HG03354 (cell line): ENCODE data around the gene GPR176.

Experiments
- ATAC-seq: cut with Tn5 transposase; IDR thresholded peaks from one replicate; pipeline ENCODE4 v1.9.1; 2021; ENCODE audit warnings: mild to moderate bottlenecking; ENCODE audit not compliant: unreplicated experiment, poor library complexity, severe bottlenecking

The GPR176 gene

DNA sequence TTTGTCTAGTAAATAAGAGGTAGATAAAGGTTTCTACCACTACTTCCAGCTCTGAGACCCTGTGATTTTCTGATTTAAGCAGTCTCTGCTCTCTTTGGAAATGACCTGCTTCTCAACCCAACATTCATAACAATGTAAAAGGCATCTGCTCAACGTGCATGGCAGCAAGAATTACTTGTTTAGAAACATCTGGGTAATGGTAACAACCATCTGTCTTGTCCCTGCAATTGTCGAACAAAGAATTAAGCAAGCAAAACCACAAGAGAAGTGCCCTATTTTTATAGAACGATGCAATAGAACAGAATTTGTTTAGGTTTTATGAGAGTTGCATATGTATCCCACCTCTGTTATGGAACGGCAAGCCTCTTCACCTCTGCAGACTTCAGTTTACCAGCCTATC, 130.3 kb downstream of the GPR176 start:
- ATAC-seq, result no peak

DNA sequence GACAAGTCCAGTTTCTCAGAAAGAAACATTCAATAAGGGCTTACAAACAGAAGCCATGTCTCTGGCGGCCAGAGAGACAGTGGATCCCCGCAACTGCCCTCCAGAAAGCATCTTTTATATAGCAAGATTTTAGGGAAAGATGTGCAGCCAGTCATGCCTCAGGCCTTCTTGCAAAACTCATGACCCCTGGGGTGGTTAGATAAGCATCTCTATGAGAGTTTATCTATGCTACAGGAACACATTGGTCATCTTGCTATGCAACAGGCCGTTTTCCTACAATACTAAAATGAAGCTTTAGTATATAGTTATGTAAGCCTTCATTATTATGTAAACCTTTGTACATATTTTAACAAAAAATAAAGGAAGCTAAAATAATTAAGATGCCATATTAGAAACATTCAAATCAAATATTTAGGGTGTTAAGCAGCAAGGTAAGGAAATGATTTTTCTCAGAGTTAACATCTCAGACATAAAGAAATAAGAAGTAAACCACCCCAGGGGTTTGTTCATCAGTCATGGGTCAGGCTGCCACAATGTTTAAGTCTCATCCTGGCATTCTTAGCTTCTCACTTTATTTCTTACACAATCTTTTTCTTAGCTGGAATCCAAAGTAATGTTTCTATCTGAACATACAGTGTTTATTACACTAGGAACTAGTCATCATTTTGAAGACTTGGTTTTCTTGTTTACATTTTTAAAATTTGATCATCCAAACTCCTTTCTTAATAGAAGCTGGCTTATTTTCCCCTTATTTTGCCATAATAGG, 131.1 kb downstream of the GPR176 start:
- no peak for ATAC-seq

DNA sequence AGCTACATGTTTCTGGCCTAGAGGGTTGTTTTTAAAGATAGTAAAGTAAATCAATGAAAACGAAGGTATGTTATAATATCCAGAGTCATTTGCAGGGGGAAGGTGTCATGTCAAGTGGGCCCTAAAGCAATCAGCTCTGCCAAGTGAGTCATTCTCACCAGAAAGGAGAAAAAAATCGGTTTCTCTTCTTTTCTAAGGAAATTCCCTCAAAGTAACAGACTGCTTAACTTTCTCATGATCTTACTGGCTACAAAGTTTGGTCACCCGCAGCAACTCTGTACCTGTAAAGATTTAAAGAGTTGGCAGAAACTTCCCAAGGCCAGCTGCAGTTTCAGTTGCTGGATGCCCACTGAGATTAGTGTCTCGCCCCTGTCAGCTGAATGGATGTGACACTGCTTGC, 132.0 kb downstream of the GPR176 start:
- ATAC-seq, result no peak

DNA sequence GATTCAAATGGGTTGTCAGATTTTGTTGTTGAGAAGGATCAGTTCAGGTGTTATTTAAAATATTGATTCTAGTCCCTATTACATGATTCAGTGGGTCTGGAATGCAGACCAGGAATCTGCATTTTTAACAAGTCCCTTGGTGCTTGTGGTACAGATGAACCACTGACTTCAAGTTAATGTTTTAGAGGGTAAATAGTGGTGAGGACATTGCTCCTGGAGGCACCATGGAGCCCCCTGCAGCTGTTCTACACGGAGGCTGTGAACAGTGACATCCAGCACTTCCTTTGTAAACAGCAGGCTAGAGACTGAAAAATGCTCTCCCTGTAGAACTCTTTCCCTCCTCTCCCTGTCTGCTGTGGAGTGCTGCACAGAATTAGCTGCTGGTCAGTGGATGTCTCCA, 132.6 kb downstream of the GPR176 start:
- ATAC-seq, result no peak

DNA sequence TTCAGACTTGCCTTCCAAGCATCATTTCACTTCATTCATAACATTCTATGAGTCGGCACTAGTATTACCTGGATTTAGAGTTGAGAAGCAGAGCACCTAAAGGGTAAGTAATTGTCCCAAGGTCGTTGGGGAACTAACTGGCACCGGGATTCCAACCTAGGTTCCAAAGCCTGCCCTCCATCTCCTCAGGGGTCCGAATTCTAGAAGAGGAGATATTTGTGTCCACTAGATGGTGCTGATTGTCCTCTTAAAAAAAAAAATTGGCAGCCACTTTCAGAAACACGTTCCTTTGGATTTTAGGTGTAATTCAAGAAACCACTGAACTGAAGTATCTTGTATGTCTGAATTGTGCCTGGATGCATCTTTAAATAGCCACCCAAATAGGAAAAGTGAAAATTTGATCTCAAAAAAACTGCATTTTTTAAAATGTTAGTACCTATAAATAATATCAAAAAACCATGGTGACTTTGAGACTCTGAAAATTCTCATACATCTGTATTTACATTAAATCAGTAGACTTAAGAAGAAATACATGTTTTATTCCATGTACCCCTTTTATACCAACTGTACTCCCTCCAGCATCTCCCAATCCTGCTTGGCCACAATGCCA, 133.5 kb downstream of the GPR176 start:
- no peak for ATAC-seq

DNA sequence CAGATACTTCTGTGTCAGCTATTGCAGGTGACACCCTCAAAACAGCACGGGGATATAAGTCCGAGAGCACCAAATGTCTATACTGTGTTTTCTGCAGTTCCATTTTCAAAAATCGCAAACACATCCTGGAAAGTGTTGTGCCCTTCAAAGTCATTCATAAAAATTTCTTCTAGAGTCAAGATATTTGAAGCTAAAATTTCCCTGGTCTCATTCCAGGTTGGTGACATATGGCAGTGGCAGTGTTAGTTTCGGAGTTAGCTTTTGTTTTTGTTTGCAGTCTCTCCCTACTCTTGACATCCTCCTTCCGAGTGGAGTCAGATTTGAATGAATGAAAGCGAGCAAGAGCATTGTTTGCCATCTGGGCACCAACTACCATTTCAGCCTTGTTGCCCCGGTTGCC, 134.2 kb downstream of the GPR176 start:
- ATAC-seq, result no peak

DNA sequence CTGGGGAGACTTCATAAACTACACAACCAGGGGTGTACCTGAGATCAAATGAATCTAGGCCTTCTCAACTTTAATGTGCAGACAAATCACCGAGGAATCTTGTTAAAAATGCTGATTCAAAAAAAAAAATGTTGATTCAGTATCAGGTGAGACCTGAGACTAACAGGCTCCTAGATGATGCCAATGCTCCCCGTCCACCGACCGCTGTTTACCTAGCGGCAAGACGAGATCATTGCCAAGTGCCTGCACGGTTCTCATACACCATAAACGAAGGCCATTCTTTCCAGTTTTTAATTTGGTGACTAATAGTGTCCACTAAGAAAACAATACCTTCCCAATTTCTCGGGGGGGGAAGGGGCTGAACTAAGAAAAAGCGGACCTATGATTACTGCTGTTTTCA, 134.9 kb downstream of the GPR176 start:
- ATAC-seq, result no peak

DNA sequence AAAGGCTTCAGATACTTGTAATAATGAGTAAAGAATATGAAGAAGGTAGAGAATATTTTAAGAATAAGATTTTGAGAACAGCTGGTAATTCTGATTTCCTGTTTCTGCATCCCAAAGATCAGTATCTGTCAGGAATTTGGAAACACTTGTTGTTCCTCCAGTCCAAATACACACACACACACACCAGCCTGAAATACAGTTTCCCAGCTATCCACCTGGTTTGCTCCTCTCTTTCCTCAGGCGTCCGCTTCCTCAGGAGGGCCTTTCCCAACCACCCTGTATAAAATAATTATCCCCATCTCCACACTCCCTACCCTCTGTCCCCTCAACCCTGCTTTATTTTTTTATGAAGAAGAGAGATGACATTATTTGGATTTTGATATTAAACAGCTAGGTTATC, 135.4 kb downstream of the GPR176 start:
- ATAC-seq, result no peak

DNA sequence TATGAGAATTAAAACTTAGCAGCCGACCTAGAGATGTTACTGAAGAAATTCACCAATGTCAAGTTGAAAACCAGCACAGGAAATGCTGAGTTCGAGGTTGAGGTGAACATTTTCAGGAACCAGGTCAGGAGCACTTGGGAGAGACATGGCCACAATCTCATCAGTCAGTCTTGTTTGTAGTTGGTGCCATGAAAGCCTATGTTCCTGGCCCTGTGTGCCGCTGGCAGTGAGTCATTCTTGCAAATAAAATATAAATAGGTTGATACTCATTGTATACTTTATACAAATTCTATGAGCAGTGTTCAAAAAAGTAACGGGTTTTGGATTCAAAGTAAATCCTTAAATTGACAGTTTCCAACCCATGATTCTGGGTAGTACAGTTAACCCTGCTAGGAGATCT, 135.9 kb downstream of the GPR176 start:
- ATAC-seq, result no peak

DNA sequence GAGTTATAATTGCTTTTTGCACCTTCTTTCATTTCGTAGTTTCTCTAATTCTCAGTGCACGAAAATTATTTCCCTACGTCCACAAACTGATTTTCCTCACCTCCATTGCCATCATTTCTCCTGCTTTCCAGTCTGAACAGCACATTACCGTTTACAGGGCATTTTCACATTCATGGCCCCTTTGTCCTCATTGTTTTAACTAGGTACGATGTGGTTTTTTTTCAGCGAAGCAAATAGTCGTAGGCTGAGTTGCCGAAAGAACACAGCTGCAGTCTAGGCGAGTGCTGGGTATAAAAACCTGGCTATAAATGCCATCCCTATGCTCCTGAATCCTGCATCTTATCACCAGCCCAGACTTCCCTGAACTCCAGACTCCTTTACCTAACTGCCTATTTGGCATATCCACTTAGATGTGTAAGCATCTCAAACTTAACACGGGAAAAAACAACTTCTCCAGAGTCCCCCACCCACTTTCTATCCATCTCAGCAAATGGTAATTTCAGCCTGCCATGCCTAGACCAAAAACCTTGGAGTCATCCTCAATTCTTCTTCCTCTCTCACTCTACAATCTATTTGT, 136.7 kb downstream of the GPR176 start:
- no peak for ATAC-seq

DNA sequence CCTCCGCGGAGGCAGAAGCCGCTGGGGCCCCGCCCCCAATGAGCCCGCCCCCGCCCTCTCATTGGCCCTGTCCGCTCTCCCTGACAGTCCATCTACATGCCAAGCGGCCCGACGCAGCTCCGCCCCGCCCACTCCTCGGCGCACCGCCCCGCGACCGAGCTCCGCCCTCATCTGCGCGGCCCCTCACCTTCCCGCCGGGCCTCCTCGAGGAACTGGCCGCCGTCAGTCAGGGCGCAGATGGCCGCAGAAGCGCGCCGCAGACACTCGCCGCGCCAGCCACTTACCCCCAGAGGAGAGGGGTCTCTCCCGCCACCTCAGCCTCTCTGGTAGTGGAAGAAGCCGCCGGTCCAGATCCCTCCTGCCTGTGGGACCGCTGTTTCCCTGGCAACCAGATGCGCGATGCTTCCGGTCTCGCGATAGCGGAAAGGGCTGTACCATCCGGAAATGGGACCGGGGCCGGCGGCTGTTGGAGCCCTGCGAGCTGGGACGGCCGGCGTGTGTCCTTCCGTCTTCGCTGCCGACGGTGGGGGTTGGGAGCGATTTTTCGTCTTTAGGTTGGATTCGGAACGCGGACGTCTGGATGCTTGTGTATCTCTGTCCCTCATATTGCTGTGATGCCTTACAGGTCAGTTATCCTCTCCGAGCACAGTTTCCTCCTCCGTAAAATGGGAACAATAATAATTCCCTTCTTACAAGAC, 137.5 kb downstream of the GPR176 start, which contains the start of gene FSIP1:
FSIP1 (minus strand) TSS at position 401 of the 698 bp plus-strand sequence. CDS start 6,317 bp downstream, outside the sequence.
- peak; percentile 98 for ATAC-seq

DNA sequence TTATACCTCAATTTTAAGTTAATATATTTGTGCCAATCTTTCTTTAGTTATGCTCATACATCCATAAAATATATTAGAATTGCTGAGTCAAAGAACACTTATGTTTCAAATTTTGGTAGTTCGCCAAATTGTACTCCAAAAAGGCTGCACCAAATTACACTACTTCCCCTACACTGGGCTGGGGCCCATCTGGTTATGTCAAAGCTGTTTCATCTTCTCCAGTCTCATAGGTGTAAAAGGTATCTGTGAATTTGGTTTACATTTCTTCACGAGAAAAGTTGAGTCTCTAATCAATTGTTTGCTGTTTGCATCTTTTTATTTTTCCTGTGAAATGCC, 138.1 kb downstream of the GPR176 start:
- ATAC-seq, result no peak

DNA sequence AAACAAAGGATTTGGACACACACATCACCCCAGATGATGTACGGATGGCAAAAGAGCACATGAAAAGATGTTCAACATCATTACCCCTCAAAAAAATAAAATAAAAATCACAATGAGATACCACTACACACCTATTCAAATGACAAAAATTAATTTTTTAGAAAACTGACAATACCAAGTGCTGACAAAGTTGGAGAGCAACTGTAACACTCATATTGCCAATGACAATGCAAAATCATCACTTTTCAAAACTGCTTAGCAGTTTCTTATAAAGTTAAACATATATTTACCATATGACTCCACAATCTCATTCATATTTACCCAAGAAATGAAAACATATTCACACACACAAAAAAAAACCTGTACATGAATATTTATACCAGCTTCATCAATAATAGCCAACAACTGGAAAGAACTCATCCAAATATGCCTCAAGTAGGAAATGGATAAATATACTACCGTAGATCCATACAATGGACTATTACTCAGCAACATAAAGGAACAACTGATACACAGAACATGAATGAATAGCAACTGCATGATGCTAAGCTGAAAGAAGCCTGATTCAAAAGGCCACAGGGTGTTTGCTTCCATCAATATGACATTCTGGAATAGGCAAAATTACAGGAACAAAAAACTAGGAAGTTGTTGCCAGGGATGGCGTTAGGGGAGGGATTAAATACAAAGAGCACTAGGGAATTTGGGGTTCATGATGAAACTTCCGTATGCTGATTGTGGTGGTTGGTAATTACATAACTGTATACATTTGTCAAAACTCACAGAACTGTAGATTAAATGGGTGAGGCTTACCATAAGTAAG, 138.7 kb downstream of the GPR176 start:
- no peak for ATAC-seq

DNA sequence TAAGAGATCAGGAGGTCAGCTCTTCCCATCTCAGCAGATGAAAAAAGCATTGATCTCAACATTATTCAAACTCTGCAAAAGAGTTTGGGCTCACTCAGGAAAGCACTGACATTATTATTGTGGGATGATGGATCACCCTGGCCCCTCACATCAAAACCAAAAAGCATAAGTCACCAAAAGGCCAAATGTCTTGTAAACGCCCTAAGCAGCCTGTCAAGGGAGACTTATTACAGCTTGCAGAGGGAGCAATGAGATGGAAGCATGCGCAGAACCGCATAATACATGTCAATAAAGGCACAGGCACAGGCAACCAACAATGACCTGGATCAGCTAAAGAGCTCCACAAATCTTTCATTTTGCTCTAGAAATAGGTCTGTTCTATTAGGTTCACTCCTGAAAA, 142.0 kb downstream of the GPR176 start:
- ATAC-seq, result no peak

DNA sequence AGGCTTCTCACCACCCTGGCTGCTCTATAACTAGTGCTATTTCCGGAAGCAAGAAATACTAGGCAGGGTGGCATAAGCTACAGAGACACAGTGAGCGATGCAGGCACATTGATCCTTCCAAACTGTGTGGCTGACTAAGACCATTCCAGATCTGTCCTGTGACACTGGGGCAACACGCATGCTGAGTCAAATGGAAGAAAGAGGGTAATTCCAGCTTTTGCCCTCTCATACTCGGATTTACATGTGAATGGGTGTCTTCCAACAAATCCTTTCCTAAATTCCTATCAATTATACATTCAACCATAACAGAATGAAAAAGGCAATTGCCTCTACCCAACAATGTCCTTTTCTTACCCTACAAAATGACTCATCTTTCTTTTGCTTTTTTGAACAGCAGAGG, 142.6 kb downstream of the GPR176 start:
- ATAC-seq, result no peak

DNA sequence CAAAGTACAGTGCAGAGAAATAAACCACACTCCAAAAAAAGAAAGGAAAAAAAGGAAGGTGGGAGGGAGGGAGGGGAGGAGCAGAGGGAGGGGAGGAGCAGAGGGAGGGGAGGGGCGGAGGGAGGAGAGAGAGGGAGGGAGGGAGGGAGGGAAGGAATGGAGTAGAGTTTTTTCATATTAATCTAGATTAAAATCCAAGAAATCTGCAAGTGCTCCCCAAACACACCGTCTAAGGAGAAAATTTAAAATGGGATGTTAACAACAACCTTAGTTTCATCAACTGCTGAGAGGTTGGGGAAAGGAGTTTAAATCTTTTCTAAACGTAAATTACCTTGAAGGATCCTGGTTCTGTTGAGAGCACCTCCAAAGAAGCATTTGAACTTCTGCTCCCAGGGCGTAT, 144.0 kb downstream of the GPR176 start:
- no peak for ATAC-seq

DNA sequence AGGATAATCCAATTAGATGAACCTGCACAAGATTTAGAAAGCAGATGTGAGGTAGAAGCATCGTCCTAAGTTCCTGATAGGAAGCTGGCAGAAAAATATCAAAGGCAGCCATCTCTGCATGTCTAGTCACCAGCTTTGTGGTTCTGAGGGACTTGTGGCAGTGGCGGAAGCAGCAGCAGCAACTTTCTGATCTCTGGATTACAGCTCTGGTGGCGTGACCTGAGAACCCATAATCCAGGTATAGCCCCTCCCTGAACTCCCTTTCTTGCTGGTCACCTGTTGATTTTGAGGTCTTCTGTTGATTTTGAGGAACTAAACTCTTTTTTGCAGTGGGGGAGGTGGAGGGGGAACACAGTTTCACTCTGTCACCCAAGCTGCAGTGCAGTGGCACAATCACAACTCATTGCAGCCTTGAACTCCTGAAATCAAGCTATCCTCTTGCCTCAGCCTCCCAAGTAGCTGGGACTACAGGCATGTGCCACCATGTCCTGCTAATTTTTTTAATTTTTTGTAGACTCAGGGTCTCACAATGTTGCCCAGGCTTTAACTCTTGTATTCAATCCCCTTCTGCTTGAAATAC, 145.3 kb downstream of the GPR176 start:
- peak; percentile 64 for ATAC-seq

DNA sequence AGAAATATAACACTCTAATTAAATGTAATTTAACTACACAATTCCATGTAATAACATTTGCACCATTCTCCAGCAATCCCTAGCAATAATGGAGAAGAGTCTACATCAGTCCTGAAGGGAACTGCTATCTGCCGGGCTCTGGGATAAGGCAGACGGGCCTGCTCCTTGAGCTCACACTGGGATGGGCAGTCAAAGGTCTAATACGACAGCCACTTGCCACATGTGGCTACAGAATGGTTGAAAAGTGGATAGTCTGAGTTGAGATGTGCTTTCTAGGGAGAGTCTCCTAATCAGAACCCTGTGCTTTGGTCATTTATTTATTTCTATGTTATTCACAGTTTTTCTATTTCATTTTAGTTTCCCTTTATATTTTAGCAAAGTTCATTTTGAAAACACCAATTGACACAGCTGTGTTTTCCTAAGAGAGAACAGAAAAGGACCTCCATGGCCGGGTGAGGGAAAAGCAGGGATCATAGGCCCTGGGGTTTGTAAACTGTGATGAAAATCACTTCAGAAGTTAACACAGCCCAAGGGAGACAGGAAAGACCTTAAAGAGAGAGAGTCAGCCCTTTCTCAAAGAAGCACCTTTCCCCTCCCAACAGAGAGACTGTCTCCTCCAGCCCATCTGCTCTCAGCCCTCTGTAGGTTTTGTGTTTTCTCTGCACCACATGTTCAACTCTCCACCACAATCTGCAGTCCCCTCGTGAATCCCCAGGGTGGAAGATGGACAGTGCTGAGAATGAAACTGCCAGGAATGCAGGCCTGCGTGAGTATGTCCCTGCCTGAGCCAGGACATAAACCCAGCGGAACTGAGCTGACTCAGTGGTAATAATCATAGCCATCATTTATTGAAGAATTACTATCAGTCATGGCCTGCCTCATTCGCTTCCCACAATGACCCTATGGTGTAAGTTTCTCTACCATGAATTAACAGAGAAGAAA, 149.0 kb downstream of the GPR176 start:
- ATAC-seq, result no peak

DNA sequence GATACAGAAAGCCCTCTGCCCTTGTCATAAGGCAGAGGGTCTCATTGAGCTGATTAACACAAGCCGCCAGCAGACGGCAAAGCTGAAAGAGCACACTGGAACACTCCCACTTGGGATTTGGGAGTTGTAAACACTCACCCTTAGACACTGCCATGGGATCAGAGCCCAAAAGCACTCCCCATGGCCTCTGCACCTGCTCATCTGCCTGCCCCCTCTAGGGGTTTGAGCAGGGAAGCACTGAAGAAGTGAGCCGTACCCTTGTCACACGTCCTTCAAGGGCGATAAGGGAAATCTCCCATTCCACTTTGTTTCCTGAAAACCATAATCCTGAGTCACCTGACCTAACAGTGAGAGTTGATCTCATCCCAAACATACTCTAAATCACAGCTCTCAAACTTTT, 152.1 kb downstream of the GPR176 start:
- no peak for ATAC-seq
